GM19438 (cell line): ENCODE data around the gene BRICD5.

Source experiments
- ATAC-seq: cut with Tn5 transposase; IDR thresholded peaks from one replicate; pipeline ENCODE4 v1.9.1; 2021; ENCODE audit warnings: low read depth; ENCODE audit not compliant: unreplicated experiment

The BRICD5 gene

GRCh38 chr16:2237493-2238149 lies 27.0 kb upstream of the BRICD5 start:
- no peak for ATAC-seq

GRCh38 chr16:2237102-2237482 lies 26.4 kb upstream of the BRICD5 start:
- no peak for ATAC-seq

- no peak for ATAC-seq
Observed at GRCh38 chr16:2236337-2237101, 25.9 kb upstream of the BRICD5 start, which contains the start of gene DNASE1L2. DNASE1L2 (plus strand) TSS chr16:2236444; CDS start chr16:2236817, 373 bp downstream.

DNA sequence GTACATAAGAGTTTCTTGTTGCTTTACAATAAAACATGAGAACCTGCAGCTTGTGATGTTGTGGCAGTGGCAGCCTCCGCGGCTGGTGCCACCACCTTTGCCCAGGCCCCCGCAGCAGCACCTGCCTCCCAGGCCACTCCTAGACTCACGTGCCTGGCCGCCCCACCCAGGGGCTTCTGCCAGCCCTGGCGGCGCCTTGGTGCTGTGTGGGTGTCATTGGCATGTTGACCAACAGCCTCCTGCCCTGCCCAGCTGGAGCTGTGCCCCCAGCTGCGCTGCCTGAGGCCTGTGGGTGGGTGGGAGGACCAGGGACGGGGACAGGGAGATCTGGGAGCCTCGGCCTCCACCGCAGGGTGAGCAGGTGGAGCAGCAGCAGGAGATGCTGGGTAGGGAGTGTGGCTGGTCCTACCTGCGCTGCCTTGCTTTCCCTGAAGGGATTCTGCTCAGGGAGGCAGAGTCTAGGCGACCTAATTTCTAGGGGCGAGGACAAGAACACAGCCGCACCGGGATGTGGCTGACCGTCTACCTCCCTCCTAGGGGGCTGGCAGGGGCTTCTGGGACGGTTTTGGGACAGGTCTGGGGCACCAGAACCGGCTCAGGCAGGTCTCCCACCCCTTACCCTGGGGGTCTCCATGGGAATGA lies 25.2 kb upstream of the BRICD5 start:
- no peak for ATAC-seq

GRCh38 chr16:2235234-2235651 lies 24.6 kb upstream of the BRICD5 start:
- no peak for ATAC-seq

GRCh38 chr16:2234813-2235170 lies 24.1 kb upstream of the BRICD5 start:
- ATAC-seq, result no peak

DNA sequence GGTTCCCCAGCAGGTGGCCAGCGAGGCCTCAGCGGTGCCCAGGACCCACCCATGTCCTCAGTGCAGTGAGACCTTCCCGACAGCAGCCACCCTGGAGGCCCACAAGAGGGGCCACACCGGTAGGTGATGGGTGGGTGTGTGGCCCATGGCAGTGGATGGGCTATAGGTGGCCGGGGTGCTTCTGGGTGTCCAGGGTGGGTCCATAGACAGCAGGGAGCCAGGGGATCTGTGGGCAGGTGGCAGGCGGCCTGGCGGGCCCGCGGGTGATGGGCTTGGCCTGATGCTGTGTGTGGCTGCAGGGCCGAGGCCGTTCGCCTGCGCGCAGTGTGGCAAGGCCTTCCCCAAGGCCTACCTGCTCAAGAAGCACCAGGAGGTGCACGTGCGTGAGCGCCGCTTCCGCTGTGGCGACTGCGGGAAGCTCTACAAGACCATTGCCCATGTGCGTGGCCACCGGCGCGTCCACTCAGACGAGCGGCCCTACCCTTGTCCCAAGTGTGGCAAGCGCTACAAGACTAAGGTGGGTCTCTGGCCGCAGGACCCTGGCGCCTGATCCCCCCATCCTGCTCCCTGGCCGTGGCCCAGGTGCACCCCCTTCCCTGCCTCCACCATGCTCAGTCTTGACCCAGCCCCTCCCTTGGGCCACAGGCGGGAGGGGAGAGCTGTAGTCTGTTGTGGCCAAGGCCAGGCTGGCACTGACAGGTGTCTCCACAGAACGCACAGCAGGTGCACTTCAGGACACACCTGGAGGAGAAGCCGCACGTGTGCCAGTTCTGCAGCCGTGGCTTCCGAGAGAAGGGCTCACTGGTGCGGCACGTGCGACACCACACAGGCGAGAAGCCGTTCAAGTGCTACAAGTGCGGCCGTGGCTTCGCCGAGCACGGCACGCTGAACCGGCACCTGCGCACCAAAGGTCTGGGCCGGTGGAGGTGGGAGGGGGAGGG lies 23.5 kb upstream of the BRICD5 start:
- no peak for ATAC-seq

GRCh38 chr16:2233046-2233775 lies 22.5 kb upstream of the BRICD5 start:
- no peak for ATAC-seq

DNA sequence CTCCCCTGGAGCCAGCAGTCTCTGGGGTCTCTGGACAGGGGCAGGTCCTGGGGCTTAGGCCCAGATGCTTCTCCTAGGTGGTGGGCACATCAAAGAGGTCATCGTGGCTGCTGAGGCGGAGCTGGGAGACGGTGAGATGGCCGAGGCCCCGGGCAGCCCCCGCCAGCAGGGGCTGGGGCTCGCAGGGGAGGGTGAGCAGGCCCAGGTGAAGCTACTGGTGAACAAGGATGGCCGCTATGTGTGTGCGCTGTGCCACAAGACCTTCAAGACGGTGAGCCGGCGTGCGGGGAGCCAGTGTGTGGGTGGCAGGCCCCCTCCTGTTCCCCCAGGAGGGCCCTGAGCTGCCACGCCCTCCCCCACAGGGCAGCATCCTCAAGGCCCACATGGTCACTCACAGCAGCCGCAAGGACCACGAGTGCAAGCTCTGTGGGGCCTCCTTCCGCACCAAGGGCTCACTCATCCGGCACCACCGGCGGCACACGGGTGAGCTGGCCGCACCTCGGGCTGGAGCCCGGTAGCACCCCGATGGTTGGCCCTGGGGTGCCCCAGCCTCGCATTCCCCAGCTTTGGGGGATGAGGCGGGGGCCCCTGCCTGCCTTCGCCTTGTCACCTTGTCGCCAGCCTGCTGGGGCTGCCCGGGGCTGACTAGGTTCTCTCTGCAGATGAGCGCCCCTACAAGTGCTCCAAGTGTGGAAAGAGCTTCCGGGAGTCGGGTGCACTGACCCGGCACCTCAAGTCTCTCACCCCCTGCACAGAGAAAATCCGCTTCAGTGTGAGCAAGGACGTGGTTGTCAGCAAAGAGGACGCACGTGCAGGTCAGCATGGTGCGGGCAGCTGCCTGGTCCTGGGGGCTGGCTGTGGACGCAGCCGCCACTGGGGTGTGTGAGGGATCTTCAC lies 21.7 kb upstream of the BRICD5 start:
- ATAC-seq, result no peak

DNA sequence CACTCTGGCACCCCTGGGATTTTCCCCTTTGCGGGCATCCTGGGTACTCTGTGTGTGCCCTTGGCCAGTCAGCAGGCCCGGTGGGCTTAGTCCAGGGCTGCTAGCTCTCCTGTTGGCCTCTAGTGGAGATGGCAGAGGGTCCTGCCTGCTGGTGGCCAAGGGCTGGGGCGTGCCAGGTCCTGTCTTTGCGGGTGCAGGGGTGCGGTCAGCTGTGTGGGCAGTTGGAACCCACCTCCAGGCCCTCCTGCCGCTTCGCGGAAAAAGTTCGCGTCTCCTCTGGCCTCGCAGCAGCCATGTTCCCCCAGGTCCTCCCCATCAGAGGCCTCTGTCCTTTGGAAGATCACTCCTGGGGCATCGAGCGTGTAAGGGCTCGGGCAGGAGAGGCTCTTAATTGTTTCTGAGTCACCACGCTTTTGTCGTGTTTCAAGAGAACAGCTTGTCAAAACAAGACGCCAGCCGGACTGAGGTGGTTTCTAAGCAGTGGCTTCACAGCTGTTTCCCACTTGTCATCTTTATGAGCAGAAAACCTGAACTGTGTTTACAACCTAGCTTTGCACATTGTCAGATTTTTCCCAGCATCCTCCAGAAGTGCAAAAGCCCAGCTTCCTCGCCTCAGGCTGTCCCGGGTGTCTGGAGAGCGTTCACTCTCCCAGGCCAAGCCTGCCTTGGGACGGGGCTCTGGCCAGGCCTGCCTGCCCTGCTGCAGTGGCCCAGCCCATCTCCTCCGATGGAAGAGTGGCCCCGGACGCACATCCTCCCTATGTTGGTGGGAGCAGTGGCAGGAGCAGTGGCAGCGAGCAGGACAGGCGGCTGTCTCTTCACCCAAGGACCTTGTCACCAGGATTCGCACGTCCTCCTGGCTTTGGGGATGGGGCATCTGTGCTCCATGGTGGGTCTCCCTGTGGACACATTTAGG lies 20.6 kb upstream of the BRICD5 start:
- no peak for ATAC-seq

DNA sequence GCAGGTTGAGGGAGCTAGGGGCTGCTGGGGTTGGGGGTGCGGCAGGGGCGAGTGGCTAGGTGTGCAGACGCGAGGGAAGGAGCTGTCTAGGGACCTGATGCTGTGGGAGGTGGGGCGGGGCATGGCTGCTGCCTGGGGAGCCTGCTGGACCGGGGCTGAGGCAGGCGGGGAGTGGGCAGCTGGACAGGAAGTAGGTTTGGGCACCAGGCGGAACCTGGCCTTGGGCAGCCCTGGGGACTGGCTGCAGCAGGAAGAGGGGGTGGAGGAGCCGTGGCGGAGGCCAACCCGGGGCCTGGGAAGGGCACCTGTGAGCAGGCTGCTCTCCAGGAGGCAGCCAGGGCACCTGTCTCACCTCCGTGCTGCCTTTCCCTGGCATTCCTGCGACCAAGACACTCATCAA lies 19.7 kb upstream of the BRICD5 start:
- ATAC-seq, result no peak

GRCh38 chr16:2229632-2230250 lies 19.1 kb upstream of the BRICD5 start:
- no peak for ATAC-seq

- no peak for ATAC-seq
Observed at GRCh38 chr16:2229091-2229490, 18.4 kb upstream of the BRICD5 start.

GRCh38 chr16:2228161-2228824 lies 17.6 kb upstream of the BRICD5 start:
- no peak for ATAC-seq

DNA sequence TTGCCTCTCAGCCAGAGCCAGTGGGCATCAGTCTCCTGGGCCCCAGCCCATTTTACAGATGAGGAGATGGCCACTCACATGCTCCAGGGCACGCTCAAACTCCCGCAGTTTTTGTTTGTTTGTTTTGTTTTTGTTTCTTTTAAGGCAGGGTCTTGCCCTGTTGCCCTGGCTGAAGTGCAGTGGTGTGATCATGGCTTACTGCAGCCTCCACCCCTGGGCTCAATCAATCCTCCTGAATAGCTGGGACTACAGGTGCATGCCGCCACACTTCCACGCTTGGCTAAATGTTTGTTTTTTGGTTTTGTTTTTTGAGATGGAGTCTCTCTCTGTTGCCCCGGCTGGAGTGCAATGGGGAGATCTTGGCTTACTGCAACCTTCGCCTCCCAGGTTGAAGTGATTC lies 16.3 kb upstream of the BRICD5 start:
- no peak for ATAC-seq

GRCh38 chr16:2226245-2226793 lies 15.7 kb upstream of the BRICD5 start:
- no peak for ATAC-seq
